GDM1 (cell line): ENCODE data around the gene ALDOA.

Experiments
- DNase-seq: peaks from one replicate; lab custom pipeline; 2025; lab: John Stamatoyannopoulos, UW

Gene ALDOA

DNA sequence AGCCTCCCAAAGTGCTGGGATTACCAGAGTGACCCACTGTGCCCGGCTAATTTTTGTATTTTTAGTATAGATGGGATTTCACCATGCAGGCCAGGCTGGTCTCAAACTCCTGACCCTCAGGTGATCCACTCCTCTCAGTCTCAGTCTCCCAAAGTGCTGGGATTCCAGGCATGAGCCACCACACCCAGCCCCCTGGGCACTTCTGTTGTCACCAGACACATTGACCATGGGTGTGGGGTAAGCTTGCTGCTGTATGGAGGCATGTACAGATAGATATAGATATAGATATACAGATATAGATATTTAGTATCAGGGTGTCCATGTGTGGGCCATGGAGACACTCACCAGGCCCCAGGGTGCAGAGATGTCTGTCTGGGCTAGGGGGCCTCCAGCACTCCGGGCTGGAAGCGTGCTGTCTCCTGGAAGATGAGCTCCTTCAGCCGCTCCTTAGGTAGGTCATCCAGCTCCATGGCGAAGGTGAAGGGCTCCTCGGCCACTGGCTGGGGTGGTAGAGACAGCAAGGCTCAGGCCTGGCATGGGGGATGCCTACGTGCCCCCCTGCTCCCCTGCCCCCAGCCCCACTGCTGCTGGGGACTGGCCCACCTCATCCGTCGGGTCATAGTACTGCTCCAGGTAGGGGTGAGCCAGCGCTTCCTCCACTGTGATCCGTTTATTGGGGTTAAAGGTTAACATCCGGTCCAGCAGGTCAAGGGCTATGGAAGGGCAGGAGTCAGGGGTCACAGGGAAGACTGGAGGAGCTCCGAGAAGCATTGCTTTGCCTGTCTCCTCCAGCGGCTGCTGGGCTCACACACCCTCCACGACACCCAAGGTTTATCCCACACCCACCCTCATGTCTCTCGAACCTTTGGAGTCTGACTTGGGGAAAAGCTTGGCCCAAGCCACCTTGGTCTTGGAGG lies 51.0 kb downstream of the ALDOA start:
- DNase-seq = no peak

DNA sequence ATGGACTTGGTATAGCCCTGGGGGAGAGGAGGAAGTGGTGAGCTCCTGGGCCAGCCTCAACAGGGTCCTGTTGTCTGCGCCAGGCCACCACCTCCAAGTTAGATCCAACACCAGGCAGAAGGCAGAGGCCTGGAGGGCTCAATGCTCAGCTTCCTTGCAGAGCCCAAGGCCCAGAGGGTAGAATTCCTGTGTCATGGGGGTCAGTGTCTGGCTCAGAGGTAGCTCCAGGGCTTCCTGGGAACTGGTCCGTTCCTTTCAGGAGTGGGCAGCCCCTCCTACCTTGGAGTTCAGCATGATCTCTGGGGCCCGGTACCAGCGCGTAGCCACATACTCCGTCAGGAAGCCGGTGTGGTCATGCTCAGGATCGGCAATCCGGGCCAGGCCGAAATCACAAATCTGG lies 52.2 kb downstream of the ALDOA start:
- DNase-seq = no peak

DNA sequence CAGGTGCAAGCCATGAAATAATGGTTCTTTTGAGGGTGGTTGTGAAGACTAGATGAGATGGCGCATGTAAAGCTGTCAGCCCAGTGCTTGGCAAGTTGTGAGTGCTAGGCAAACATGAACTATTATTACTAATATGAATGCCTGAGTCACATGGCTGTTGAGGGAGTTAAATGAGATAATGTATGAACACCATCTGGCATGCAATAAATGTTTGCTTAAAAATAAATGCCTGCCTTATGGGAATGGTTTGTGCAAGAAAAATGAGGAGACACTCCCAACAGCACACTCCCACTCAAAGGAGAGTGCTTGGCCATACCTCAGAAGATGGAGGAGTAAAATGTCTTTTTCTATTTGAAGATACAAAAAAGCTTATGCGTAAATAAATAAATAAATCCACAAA lies 53.9 kb downstream of the ALDOA start:
- DNase-seq = no peak
